ENCODE results near the gene HOXD13. TPM values are rescaled to one million over a fixed set of nuclear protein-coding genes. Genes with fewer than 3 reads are reported as not detected.

The HOXD13 gene
- total and polyA plus RNA-seq, 2 donors (not counting 1 experiment from before 2014, with no cell fraction given) = not detected

DNA sequence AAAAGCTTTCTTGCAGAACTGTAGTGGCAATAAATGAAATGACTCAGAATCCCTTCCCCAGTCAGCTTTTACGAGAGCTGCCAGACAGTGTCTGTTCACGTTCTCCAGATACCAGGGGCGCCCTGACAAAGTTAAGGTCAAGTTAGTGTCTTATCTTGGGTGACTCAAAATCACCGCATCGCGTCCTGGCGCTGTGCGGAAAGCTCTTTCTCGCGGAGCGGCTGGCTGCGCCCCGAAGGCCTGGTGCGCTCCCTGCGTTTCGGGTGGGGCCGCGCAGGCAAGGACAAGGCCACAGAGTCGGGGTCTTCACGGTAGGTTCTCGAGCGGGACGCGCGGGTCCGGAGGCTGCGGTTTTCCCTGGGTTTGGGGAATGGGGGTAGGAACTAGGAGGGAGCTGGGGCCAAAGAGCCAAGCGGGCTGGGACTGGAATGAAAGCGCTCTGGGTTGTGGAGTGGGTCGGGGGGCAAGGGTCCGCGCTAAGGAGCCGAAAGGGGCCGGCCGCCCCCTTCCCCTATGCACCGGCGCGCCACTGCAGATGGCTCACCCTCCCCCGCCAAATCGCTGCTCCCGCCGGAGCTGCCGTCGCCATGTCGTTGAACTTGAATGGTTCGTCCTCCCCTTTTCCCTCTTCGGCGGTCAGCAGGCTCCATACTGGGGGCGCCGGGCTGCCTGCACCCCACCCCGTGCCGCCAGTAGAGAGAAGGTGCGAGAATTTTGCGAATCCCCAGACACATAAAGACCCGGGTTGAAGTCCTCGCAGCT, 12.0 kb downstream of the HOXD13 start:
- peaks cover 3 to 36% of the 10 kb centered on the region in 2 donors for H3K4me1 ChIP-seq (ENCODE audit: control insufficient read depth in 2 of 2, insufficient read depth in 2 of 2, low read length in 2 of 2)
- H2AFZ ChIP-seq (ENCODE audit: insufficient read depth, low read depth, low read length, poor library complexity, severe bottlenecking) = no peak overlapping the region
- no peak overlapping the region for H3K9ac ChIP-seq (ENCODE audit: low read length)
- peaks cover 79% of the 10 kb centered on the region for H3K27me3 Mint-ChIP-seq
- no peak overlapping the region for H3K4me3 ChIP-seq (ENCODE audit: control extremely low read depth in 1 of 5, extremely low read depth in 1 of 5, insufficient read depth in 1 of 5, low read depth in 2 of 5, low read length in 4 of 5)
- no peaks in the 10 kb centered on the region for H3K36me3 ChIP-seq (replicated peaks in 1 of 2; ENCODE audit: control extremely low read depth in 1 of 2, control insufficient read depth in 1 of 2, extremely low read depth in 1 of 2, insufficient read depth in 2 of 2, low read length in 1 of 2)
- H3K79me2 ChIP-seq (ENCODE audit: control insufficient read depth, insufficient read depth, low read length) = no peaks in the 10 kb centered on the region
- intact Hi-C loops (cut with micrococcal nuclease) = no loop called here
- no peak overlapping the region for H3K27ac Mint-ChIP-seq
- H3K27me3 ChIP-seq (replicated peaks in 1 of 4; ENCODE audit: control extremely low read depth in 1 of 4, control insufficient read depth in 3 of 4, insufficient read depth in 4 of 4, low read length in 3 of 4) = peaks cover 0 to 90% (median 53%) of the 10 kb centered on the region in 4 experiments
- no peak overlapping the region for H3K4me2 ChIP-seq (replicated peaks; ENCODE audit: low read depth, low read length, poor library complexity, severe bottlenecking)
- H3K9me3 Mint-ChIP-seq (ENCODE audit: insufficient read depth) = peaks cover 2% of the 10 kb centered on the region
- TF ChIP-seq, protein P1, sequence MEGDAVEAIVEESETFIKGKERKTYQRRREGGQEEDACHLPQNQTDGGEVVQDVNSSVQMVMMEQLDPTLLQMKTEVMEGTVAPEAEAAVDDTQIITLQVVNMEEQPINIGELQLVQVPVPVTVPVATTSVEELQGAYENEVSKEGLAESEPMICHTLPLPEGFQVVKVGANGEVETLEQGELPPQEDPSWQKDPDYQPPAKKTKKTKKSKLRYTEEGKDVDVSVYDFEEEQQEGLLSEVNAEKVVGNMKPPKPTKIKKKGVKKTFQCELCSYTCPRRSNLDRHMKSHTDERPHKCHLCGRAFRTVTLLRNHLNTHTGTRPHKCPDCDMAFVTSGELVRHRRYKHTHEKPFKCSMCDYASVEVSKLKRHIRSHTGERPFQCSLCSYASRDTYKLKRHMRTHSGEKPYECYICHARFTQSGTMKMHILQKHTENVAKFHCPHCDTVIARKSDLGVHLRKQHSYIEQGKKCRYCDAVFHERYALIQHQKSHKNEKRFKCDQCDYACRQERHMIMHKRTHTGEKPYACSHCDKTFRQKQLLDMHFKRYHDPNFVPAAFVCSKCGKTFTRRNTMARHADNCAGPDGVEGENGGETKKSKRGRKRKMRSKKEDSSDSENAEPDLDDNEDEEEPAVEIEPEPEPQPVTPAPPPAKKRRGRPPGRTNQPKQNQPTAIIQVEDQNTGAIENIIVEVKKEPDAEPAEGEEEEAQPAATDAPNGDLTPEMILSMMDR (IDR thresholded peaks at IDR 0.05) = no peak
- no peak for TF ChIP-seq EZH2 (IDR thresholded peaks at IDR 0.05; ENCODE audit: borderline replicate concordance, insufficient read depth, low read depth, low read length, poor library complexity, severe bottlenecking)
- no peak for ATAC-seq (ENCODE audit: low read depth)
- H4K20me1 ChIP-seq (ENCODE audit: control insufficient read depth, insufficient read depth, low read length, poor library complexity, severe bottlenecking) = no peaks in the 10 kb centered on the region
- ChIA-PET POLR2A (no interaction called here), CTCF (no interaction called here)
- H3K4me1 Mint-ChIP-seq = peaks cover 11% of the 10 kb centered on the region
- H3K9me3 ChIP-seq (ENCODE audit: control extremely low read depth in 1 of 3, control insufficient read depth in 2 of 3, insufficient read depth in 1 of 3, low read length in 2 of 3) = peaks cover 0 to 54% (median 0%) of the 10 kb centered on the region in 3 donors
- WGBS (ENCODE audit: insufficient coverage) = 10% methylated on average over 50 of the region's 56 CpGs
- no peak for DNase-seq
- H3K4me3 Mint-ChIP-seq = peak overlapping the region; percentile 5
- no peak overlapping the region for H3K27ac ChIP-seq (ENCODE audit: low read length in 2 of 2)

DNA sequence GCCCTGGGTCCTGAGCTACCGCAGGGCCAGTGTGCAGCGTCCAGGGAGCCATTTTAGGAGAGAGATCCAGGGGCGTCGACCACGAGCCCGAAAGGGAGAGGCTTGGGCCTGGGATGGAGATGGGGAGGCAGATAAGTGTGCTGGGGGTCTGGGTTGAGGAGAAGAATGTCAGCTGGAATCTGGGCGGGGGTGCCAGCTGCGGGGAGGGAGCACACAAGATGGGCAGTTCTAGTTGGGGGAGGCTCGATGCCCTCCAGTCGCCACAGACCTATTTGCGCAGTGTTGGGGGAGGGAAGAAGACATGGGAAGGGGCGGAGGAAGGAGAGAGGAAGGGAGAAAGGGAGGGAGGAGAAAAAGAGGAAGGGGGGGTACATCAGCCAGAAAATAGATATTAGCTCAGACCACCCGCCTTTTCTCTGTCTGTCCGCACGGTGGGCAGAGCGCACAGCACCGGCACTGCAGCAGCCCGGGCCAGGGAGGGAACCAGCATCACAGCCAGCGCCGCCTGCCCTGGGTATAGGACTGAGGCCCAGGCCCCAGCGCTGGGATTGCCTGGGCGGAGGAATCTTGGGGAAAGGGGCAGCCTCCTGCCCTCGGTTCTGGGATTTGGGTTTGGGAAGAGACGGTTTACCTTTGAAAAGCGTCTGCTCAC, 12.7 kb downstream of the HOXD13 start:
- H3K4me3 Mint-ChIP-seq = peak overlapping the region; percentile 5
- Histone ChIP-seq H3K27me3 (replicated peaks in 1 of 4; ENCODE audit: control extremely low read depth in 1 of 4, control insufficient read depth in 3 of 4, insufficient read depth in 4 of 4, low read length in 3 of 4) (peaks cover 0 to 91% (median 56%) of the 10 kb centered on the region in 4 experiments), H3K79me2 (ENCODE audit: control insufficient read depth, insufficient read depth, low read length) (no peaks in the 10 kb centered on the region), H3K4me1 (ENCODE audit: control insufficient read depth in 2 of 2, insufficient read depth in 2 of 2, low read length in 2 of 2) (peaks cover 3 to 36% of the 10 kb centered on the region in 2 donors), H3K4me2 (replicated peaks; ENCODE audit: low read depth, low read length, poor library complexity, severe bottlenecking) (no peak overlapping the region), H3K9me3 (ENCODE audit: control extremely low read depth in 1 of 3, control insufficient read depth in 2 of 3, insufficient read depth in 1 of 3, low read length in 2 of 3) (peaks cover 0 to 47% (median 0%) of the 10 kb centered on the region in 3 donors), H4K20me1 (ENCODE audit: control insufficient read depth, insufficient read depth, low read length, poor library complexity, severe bottlenecking) (no peaks in the 10 kb centered on the region), H3K36me3 (replicated peaks in 1 of 2; ENCODE audit: control extremely low read depth in 1 of 2, control insufficient read depth in 1 of 2, extremely low read depth in 1 of 2, insufficient read depth in 2 of 2, low read length in 1 of 2) (no peaks in the 10 kb centered on the region), H3K9ac (ENCODE audit: low read length) (no peak overlapping the region), H3K4me3 (ENCODE audit: control extremely low read depth in 1 of 5, extremely low read depth in 1 of 5, insufficient read depth in 1 of 5, low read depth in 2 of 5, low read length in 4 of 5) (no peak overlapping the region), H3K27ac (ENCODE audit: low read length in 2 of 2) (no peak overlapping the region), H2AFZ (ENCODE audit: insufficient read depth, low read depth, low read length, poor library complexity, severe bottlenecking) (no peak overlapping the region)
- no peak for TF ChIP-seq EZH2 (IDR thresholded peaks at IDR 0.05; ENCODE audit: borderline replicate concordance, insufficient read depth, low read depth, low read length, poor library complexity, severe bottlenecking)
- TF ChIP-seq, protein P1 (IDR thresholded peaks at IDR 0.05) = no peak
- peaks cover 2% of the 10 kb centered on the region for H3K9me3 Mint-ChIP-seq (ENCODE audit: insufficient read depth)
- H3K4me1 Mint-ChIP-seq = peaks cover 11% of the 10 kb centered on the region
- intact Hi-C loops (cut with micrococcal nuclease) = no loop called here
- DNase-seq = no peak
- CTCF ChIA-PET = no interaction called here
- WGBS (ENCODE audit: insufficient coverage) = 14% methylated on average over 24 of the region's 25 CpGs
- POLR2A ChIA-PET = no interaction called here
- H3K27me3 Mint-ChIP-seq = peaks cover 82% of the 10 kb centered on the region
- no peak overlapping the region for H3K27ac Mint-ChIP-seq
- ATAC-seq (ENCODE audit: low read depth) = no peak

Measured in B cell (primary cell).